OCI-LY7 (cell line): Measurements from ENCODE around the gene NDUFC1.

Experiments
- EZH2phosphoT487 ChIP-seq: fragments of 200-600 bp; sonication (generic); IDR thresholded peaks from 2 replicates; pipeline ENCODE4 v1.6.1; 2018; ENCODE audit warnings: low read depth, borderline replicate concordance, mild to moderate bottlenecking, mixed run types, antibody characterized with exemption, low read length, moderate library complexity, mixed read lengths
- TF ChIP-seq, protein P1 (sequence below): fragments of 200-600 bp; sonication (generic); conservative IDR thresholded peaks from 2 replicates; pipeline ENCODE4 v1.5.1; 2014; ENCODE audit warnings: mild to moderate bottlenecking, antibody characterized with exemption, low read length, moderate library complexity, mixed read lengths

DNA sequence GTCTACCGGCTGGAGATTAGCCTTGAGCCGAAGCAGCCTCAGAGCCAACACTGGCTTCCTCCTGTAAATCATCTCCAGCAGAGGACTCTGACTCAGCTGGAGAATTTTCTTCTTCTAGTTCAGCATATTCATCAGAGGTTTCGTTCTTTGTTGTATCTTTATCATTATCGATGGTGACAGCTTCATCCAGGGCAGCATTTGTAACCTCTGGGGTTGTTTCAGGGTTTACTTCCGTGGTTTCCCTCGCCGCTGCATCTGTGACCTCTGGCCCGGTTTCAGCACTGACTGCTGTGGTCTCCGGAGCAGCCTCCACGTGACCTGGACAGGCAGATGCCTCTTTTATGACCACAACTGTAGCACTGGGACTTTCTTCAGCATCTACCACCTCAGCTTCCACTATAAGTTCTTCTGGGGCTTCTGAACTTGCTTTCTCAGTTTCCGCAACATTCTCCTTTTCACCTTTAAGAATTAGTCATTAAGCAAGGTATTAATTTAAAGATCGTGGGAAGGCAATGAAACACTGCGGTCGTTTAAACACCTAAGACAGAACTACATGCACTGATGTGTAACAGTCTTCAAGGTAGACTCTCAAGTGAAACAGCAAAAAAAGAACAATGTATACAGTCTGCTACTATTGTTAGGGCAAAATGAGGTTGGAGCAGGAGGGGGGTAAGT is 35.6 kb downstream of the NDUFC1 start:
- TF ChIP-seq, protein P1, sequence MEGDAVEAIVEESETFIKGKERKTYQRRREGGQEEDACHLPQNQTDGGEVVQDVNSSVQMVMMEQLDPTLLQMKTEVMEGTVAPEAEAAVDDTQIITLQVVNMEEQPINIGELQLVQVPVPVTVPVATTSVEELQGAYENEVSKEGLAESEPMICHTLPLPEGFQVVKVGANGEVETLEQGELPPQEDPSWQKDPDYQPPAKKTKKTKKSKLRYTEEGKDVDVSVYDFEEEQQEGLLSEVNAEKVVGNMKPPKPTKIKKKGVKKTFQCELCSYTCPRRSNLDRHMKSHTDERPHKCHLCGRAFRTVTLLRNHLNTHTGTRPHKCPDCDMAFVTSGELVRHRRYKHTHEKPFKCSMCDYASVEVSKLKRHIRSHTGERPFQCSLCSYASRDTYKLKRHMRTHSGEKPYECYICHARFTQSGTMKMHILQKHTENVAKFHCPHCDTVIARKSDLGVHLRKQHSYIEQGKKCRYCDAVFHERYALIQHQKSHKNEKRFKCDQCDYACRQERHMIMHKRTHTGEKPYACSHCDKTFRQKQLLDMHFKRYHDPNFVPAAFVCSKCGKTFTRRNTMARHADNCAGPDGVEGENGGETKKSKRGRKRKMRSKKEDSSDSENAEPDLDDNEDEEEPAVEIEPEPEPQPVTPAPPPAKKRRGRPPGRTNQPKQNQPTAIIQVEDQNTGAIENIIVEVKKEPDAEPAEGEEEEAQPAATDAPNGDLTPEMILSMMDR = no peak
- no peak for TF ChIP-seq EZH2phosphoT487
